GM21423 (cell line): Measurements from ENCODE around the gene EIF5A2.

ENCODE experiments used
- ATAC-seq: cut with Tn5 transposase; IDR thresholded peaks from one replicate; pipeline ENCODE4 v1.9.1; 2021; ENCODE audit warnings: mild to moderate bottlenecking, moderate library complexity; ENCODE audit not compliant: unreplicated experiment

Gene EIF5A2

GRCh38 chr3:170862618-170863374, 45.6 kb downstream of the EIF5A2 start:
- no peak for ATAC-seq

- ATAC-seq = no peak
Observed at GRCh38 chr3:170858599-170858998, 49.8 kb downstream of the EIF5A2 start.

GRCh38 chr3:170852324-170852723, 56.1 kb downstream of the EIF5A2 start:
- ATAC-seq = no peak

GRCh38 chr3:170848292-170848917, 60.0 kb downstream of the EIF5A2 start:
- ATAC-seq = no peak

GRCh38 chr3:170844377-170844776, 64.1 kb downstream of the EIF5A2 start:
- no peak for ATAC-seq

GRCh38 chr3:170840291-170840859, 68.1 kb downstream of the EIF5A2 start:
- ATAC-seq = no peak

- no peak for ATAC-seq
Observed at GRCh38 chr3:170839518-170840100, 68.8 kb downstream of the EIF5A2 start.
